Mesenchymal stem cell (in vitro differentiated cells and primary cell): Measurements from ENCODE around the gene ZNF620.

Source experiments
- DNase-seq: peaks from one replicate; pipeline ENCODE4 v3.0.0-alpha.2; 2013
- H2AFZ ChIP-seq: one replicate; pipeline ENCODE4 v1.6.1; 2013; ENCODE audit warnings: low read depth, mild to moderate bottlenecking, control low read depth, inconsistent platforms, low read length, moderate library complexity
- H2AK5ac ChIP-seq: 2 replicates; pipeline ENCODE4 v1.6.1; 2013; ENCODE audit warnings: low read length, moderate library complexity, mild to moderate bottlenecking, inconsistent platforms; ENCODE audit not compliant: severe bottlenecking
- H2BK120ac ChIP-seq: one replicate; pipeline ENCODE4 v1.6.1; 2013; ENCODE audit warnings: low read depth, mild to moderate bottlenecking, inconsistent platforms, low read length, moderate library complexity
- H2BK12ac ChIP-seq, 2 experiments: one replicate each; pipeline ENCODE4 v1.6.1; 2013; ENCODE audit warnings: inconsistent platforms in 2 of 2, low read length in 2 of 2, mild to moderate bottlenecking in 2 of 2, moderate library complexity in 2 of 2, control low read depth in 1 of 2
- H2BK15ac ChIP-seq: one replicate; pipeline ENCODE4 v1.6.1; 2013; ENCODE audit warnings: mild to moderate bottlenecking, low read depth, inconsistent platforms; ENCODE audit not compliant: poor library complexity, severe bottlenecking
- H2BK5ac ChIP-seq: 2 replicates; pipeline ENCODE4 v1.6.1; 2013; ENCODE audit warnings: low read depth, mild to moderate bottlenecking, low read length, control low read depth, inconsistent platforms; ENCODE audit not compliant: poor library complexity, severe bottlenecking
- H3K14ac ChIP-seq, 2 experiments: one replicate each; pipeline ENCODE4 v1.6.1; 2013; ENCODE audit warnings: inconsistent platforms in 2 of 2, low read length in 2 of 2, control low read depth in 1 of 2, mild to moderate bottlenecking in 1 of 2, moderate library complexity in 1 of 2
- H3K18ac ChIP-seq, 2 experiments: one replicate each; pipeline ENCODE4 v1.6.1; 2013; ENCODE audit warnings: inconsistent platforms in 2 of 2, low read length in 2 of 2, control low read depth in 1 of 2, low read depth in 1 of 2, mild to moderate bottlenecking in 1 of 2
- H3K23ac ChIP-seq, 2 experiments: one replicate each; pipeline ENCODE4 v1.6.1; 2013; ENCODE audit warnings: inconsistent platforms in 2 of 2, low read length in 2 of 2, mild to moderate bottlenecking in 2 of 2, moderate library complexity in 2 of 2, control low read depth in 1 of 2
- H3K27ac ChIP-seq: 2 replicates; pipeline ENCODE4 v1.5.1; 2013; ENCODE audit warnings: mild to moderate bottlenecking, moderate library complexity, low read length, control low read depth, inconsistent platforms; ENCODE audit not compliant: poor library complexity, severe bottlenecking
- H3K27me3 ChIP-seq, 2 experiments: 2 replicates each; pipeline versions ENCODE4 v1.6.1 to v1.7.0; 2013; ENCODE audit warnings: low read length in 2 of 2, mild to moderate bottlenecking in 2 of 2, moderate library complexity in 2 of 2, control low read depth in 1 of 2, inconsistent platforms in 1 of 2; ENCODE audit not compliant: control insufficient read depth in 1 of 2, insufficient read depth in 1 of 2
- H3K36me3 ChIP-seq, 2 experiments: 2 replicates each; pipeline versions ENCODE4 v1.6.1 to v1.7.0; 2013; ENCODE audit warnings: low read length in 2 of 2, control low read depth in 1 of 2, inconsistent platforms in 1 of 2, low read depth in 1 of 2, mild to moderate bottlenecking in 1 of 2; ENCODE audit not compliant: insufficient read depth in 2 of 2, control insufficient read depth in 1 of 2
- H3K4ac ChIP-seq, 2 experiments: one replicate each; pipeline ENCODE4 v1.6.1; 2013; ENCODE audit warnings: inconsistent platforms in 2 of 2, low read length in 2 of 2, mild to moderate bottlenecking in 2 of 2, moderate library complexity in 2 of 2, control low read depth in 1 of 2, low read depth in 1 of 2
- H3K4me1 ChIP-seq: 2 replicates; pipeline ENCODE4 v1.6.1; 2013; ENCODE audit warnings: low read depth, low read length, control low read depth; ENCODE audit not compliant: control insufficient read depth, insufficient read depth
- H3K4me2 ChIP-seq: 2 replicates; pipeline ENCODE4 v1.6.1; 2013; ENCODE audit warnings: low read length, mild to moderate bottlenecking, inconsistent platforms; ENCODE audit not compliant: poor library complexity, severe bottlenecking
- H3K4me3 ChIP-seq, 2 experiments: 2 replicates each; pipeline versions ENCODE4 v1.5.1 to v1.7.0; 2013; ENCODE audit warnings: low read length in 2 of 2, mild to moderate bottlenecking in 2 of 2, control low read depth in 1 of 2, low read depth in 1 of 2; ENCODE audit not compliant: insufficient read depth in 1 of 2
- H3K79me1 ChIP-seq: replicated peaks from 2 replicates; pipeline ENCODE4 v1.6.1; 2013; ENCODE audit warnings: mild to moderate bottlenecking, control low read depth, low read length, inconsistent platforms; ENCODE audit not compliant: poor library complexity, severe bottlenecking
- H3K9ac ChIP-seq: 2 replicates; pipeline ENCODE4 v1.7.0; 2013; ENCODE audit warnings: mild to moderate bottlenecking, low read length, moderate library complexity
- H3K9me3 ChIP-seq: 2 replicates; pipeline ENCODE4 v1.7.0; 2013; ENCODE audit warnings: mild to moderate bottlenecking, low read length; ENCODE audit not compliant: control insufficient read depth
- H4K8ac ChIP-seq: one replicate; pipeline ENCODE4 v1.6.1; 2013; ENCODE audit warnings: inconsistent platforms, mild to moderate bottlenecking, low read length, moderate library complexity
- H4K91ac ChIP-seq: one replicate; pipeline ENCODE4 v1.6.1; 2013; ENCODE audit warnings: mild to moderate bottlenecking, low read length, inconsistent platforms
- WGBS: methylation state at CpG from one replicate; pipeline ENCODE4 v1.1.7; 2013; ENCODE audit warnings: mixed read lengths; 5-methylcytosine and 5-hydroxymethylcytosine counted together

Gene ZNF620

DNA sequence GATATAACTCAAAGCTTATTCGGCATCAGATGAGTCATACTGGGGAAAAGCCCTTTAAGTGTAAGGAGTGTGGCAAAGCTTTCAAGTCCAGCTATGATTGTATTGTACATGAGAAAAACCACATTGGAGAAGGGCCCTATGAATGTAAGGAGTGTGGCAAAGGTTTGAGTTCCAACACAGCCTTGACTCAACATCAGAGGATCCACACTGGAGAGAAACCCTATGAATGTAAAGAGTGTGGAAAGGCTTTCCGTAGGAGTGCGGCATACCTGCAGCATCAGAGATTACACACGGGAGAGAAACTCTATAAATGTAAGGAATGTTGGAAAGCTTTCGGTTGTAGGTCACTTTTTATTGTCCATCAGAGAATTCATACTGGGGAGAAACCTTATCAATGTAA lies 26.4 kb downstream of the ZNF620 start:
- Histone ChIP-seq H4K8ac (no peak overlapping the region), H2BK15ac (no peak overlapping the region), H2BK120ac (no peak overlapping the region), H3K4ac (no peak overlapping the region), H2BK12ac (no peak overlapping the region), H3K9me3 (peaks cover 65% of the 10 kb centered on the region), H3K18ac (no peak overlapping the region), H3K4me3 (peak overlapping the region in 1 of 2 experiments; percentile 40), H3K36me3 (peaks cover 44 to 94% of the 10 kb centered on the region in 2 experiments), H3K79me1 (peaks cover 29% of the 10 kb centered on the region), H3K4me1 (no peaks in the 10 kb centered on the region), H2AK5ac (no peak overlapping the region), H3K9ac (no peak overlapping the region), H4K91ac (no peak overlapping the region), H3K23ac (no peak overlapping the region), H3K27ac (no peak overlapping the region), H3K14ac (no peak overlapping the region), H2AFZ (no peak overlapping the region), H3K27me3 (no peaks in the 10 kb centered on the region), H2BK5ac (no peak overlapping the region), H3K4me2 (no peak overlapping the region)
- no peak for DNase-seq
- WGBS, result 96% methylated on average over 5 of the region's 5 CpGs

DNA sequence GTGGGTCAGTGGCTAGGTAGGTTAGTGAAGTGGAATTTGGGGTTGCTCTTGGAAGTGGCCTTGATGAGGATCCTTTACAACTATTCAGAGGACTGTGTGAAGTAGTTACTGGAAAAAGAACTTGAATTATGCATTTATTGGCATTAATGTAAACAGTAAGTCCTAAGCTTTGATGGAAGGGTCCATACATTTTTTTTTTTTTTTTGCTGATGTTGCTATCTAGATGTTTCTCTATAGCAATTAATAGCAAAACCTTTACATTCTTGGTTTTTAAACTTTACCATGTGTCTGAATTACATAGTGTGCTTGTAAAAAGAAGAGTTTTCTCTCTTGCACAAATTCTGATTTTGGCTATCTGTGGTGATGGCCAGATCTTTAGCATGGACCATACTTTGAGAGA lies 28.4 kb downstream of the ZNF620 start:
- Histone ChIP-seq H4K8ac (no peak overlapping the region), H3K23ac (no peak overlapping the region), H3K4me2 (no peak overlapping the region), H2BK12ac (no peak overlapping the region), H3K27me3 (no peaks in the 10 kb centered on the region), H3K14ac (no peak overlapping the region), H2AFZ (no peak overlapping the region), H3K9ac (no peak overlapping the region), H3K36me3 (peaks cover 41 to 92% of the 10 kb centered on the region in 2 experiments), H3K27ac (no peak overlapping the region), H4K91ac (no peak overlapping the region), H2AK5ac (no peak overlapping the region), H3K9me3 (peaks cover 72% of the 10 kb centered on the region), H3K79me1 (peaks cover 25% of the 10 kb centered on the region), H2BK120ac (no peak overlapping the region), H2BK5ac (no peak overlapping the region), H3K18ac (no peak overlapping the region), H3K4me3 (no peak overlapping the region), H3K4me1 (no peaks in the 10 kb centered on the region), H2BK15ac (no peak overlapping the region), H3K4ac (no peak overlapping the region)
- no peak for DNase-seq

DNA sequence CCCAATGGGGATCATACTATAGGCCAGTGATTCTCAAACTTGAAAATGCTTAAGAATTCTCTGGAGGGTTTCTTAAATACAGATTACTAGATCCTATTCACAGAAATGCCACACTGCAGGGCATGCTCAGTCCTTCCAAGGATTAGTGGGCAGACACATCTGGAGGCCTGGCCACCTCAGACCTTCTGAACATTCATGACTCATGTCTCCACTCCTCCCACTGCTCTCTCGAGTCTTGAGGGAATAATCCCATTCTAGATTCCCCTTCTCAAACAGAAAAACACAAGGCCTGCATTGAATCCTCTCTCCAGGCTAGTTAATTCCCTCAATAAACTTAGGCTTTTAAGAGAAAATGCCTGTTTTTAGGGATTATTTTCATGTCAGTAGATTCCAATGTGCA lies 41.0 kb downstream of the ZNF620 start:
- H2BK5ac ChIP-seq, result no peak overlapping the region
- H4K91ac ChIP-seq, result no peak overlapping the region
- peak; percentile 59 for DNase-seq
- H3K9me3 ChIP-seq, result no peaks in the 10 kb centered on the region
- H2BK15ac ChIP-seq, result no peak overlapping the region
- H3K14ac ChIP-seq, result no peak overlapping the region
- no peak overlapping the region for H2BK120ac ChIP-seq
- H4K8ac ChIP-seq, result no peak overlapping the region
- no peak overlapping the region for H3K4ac ChIP-seq
- no peaks in the 10 kb centered on the region for H3K4me1 ChIP-seq
- H3K79me1 ChIP-seq, result no peaks in the 10 kb centered on the region
- no peaks in the 10 kb centered on the region for H3K27me3 ChIP-seq
- no peak overlapping the region for H3K27ac ChIP-seq
- no peak overlapping the region for H3K4me3 ChIP-seq
- H2BK12ac ChIP-seq, result no peak overlapping the region
- no peak overlapping the region for H3K4me2 ChIP-seq
- H3K23ac ChIP-seq, result no peak overlapping the region
- H2AFZ ChIP-seq, result no peak overlapping the region
- 0% methylated on average over 1 of the region's 1 CpG for WGBS
- peak overlapping the region; percentile 47 for H3K9ac ChIP-seq
- H2AK5ac ChIP-seq, result no peak overlapping the region
- H3K36me3 ChIP-seq, result no peaks in the 10 kb centered on the region
- H3K18ac ChIP-seq, result no peak overlapping the region

DNA sequence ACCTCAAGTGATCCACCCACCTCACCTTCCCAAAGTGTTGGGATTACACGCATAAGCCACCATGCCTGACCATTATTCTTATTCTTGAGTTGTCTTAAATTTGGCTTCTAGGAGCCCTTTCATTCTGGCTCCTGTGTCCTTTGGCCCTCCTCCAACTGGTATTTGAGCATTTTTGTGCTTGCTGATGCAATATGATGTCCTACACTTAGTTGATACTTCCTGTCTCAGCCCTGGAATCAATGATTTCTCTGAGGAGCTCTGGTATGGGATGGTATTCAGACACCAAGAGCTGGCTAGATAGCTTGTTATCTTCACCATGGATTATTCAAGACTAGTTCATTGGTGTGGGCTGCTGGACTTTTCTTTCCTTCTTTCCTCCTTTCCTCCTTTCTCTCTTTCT lies 44.3 kb downstream of the ZNF620 start:
- Histone ChIP-seq H3K27me3 (no peaks in the 10 kb centered on the region), H3K36me3 (no peaks in the 10 kb centered on the region), H2AFZ (no peak overlapping the region), H2BK12ac (no peak overlapping the region), H2BK5ac (no peak overlapping the region), H3K14ac (no peak overlapping the region), H3K27ac (no peak overlapping the region), H3K23ac (no peak overlapping the region), H2BK15ac (no peak overlapping the region), H2AK5ac (no peak overlapping the region), H2BK120ac (no peak overlapping the region), H3K79me1 (no peaks in the 10 kb centered on the region), H3K4me2 (no peak overlapping the region), H3K9me3 (no peaks in the 10 kb centered on the region), H4K91ac (no peak overlapping the region), H3K4ac (no peak overlapping the region), H4K8ac (no peak overlapping the region), H3K4me1 (no peaks in the 10 kb centered on the region), H3K4me3 (no peak overlapping the region), H3K18ac (no peak overlapping the region), H3K9ac (no peak overlapping the region)
- DNase-seq, result no peak
- WGBS, result no CpG with 5 or more reads among the region's 1 CpG
